Lower leg skin (tissue), 3 donors: ENCODE results near the gene BCL2L1.

ENCODE experiments used
- CTCF ChIP-seq, 3 donors: fragments of 450-650 bp; IDR thresholded peaks; one replicate each; pipeline ENCODE4 v1.5.1; 2016; ENCODE audit warnings: antibody characterized with exemption in 3 of 3, mild to moderate bottlenecking in 3 of 3, moderate library complexity in 2 of 3
- POLR2A ChIP-seq, 2 donors: fragments of 450-650 bp; IDR thresholded peaks; one replicate each; pipeline ENCODE4 v1.6.1; 2016 to 2017; ENCODE audit warnings: antibody characterized with exemption in 2 of 2, mild to moderate bottlenecking in 1 of 2, moderate library complexity in 1 of 2

DNA sequence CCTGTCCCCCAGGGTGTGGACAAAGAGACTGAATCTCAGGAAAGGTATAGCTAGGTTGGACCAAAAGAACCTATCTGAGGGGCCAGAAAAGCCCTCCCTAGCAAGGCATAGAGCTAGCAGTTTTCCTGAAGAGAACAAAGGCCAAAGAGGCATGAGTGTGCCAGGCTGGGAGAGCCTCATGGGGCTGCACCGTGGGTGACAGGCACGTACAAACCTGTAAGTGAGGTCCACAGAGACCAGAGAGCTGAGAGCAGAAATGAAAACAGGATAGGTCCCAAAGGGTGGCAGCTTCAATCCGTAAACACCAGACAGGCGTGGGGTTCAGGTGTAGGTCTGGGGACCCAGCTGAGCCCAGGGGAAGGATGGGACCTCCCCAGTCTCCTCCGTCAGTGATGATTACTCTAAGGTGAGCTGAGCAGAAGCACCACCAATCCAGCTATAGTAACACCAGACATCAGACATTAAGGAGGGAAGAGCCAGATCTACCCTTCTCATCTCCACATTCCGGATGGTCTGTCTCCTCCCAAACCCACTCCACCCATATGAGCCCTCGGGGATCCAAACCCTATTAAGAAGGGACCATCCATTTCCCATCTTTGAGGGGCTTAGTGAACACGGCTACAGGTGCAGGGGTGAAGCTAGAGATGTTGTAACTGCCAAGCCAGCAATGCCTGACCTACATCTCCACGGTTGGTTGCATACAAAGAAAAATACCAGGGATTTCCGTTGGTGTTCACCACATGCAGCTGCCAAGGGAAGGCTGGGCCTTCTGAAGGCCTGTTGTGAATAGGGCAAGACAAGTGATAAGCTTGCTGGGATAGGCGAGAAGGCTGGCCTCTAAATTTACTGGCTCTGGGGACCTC lies 38.3 kb downstream of the BCL2L1 start:
- TF ChIP-seq CTCF (IDR thresholded peaks at IDR 0.05) (no peak), POLR2A (IDR thresholded peaks at IDR 0.05) (no peak)
